ENCODE results near the gene TATDN2. TPM values are rescaled to one million over a fixed set of nuclear protein-coding genes. Genes with fewer than 3 reads are reported as not detected.

The TATDN2 gene
- 10 to 100 TPM; 12.3 to 18.2 (median 17.5) TPM for polyA plus RNA-seq

GRCh38 chr3:10248184-10248983 is at the start of gene TATDN2:
Gene TATDN2, plus strand, starts transcription at chr3:10248459. Its CDS starts 742 bp downstream, at chr3:10249201.
- H3K27ac ChIP-seq (ENCODE audit: low read depth, low read length) = peak within 1 kb of the TSS; percentile 32
- 0 to 1% (median 0%) methylated on average over 60 to 80 of the region's 80 CpGs for WGBS, 3 donors

- WGBS, 3 donors = 48 to 73% (median 48%) methylated on average over 12 of the region's 12 CpGs
- H3K27ac ChIP-seq (ENCODE audit: low read depth, low read length) = no peak overlapping the region
These were observed 49.3 kb upstream of the TATDN2 start for GRCh38 chr3:10198761-10199649.

- 85 to 97% (median 94%) methylated on average over 2 of the region's 2 CpGs for WGBS, 3 donors
- no peak overlapping the region for H3K27ac ChIP-seq (ENCODE audit: low read depth, low read length)
These were observed 43.3 kb upstream of the TATDN2 start for GRCh38 chr3:10204921-10205320.

GRCh38 chr3:10205451-10206165 is 42.7 kb upstream of the TATDN2 start:
- peak overlapping the region; percentile 3 for H3K27ac ChIP-seq (ENCODE audit: low read depth, low read length)
- WGBS, 3 donors = 67 to 89% (median 76%) methylated on average over 7 of the region's 7 CpGs

- 80 to 85% (median 83%) methylated on average over 5 of the region's 5 CpGs for WGBS, 3 donors
- H3K27ac ChIP-seq (ENCODE audit: low read depth, low read length) = no peak overlapping the region
These were observed 42.1 kb upstream of the TATDN2 start for GRCh38 chr3:10206166-10206511.

GRCh38 chr3:10213156-10213792 is 35.0 kb upstream of the TATDN2 start:
- 86 to 89% (median 87%) methylated on average over 9 of the region's 9 CpGs for WGBS, 3 donors
- no peak overlapping the region for H3K27ac ChIP-seq (ENCODE audit: low read depth, low read length)

GRCh38 chr3:10215578-10216368 is 32.5 kb upstream of the TATDN2 start:
- no peak overlapping the region for H3K27ac ChIP-seq (ENCODE audit: low read depth, low read length)
- 90 to 92% (median 91%) methylated on average over 6 of the region's 6 CpGs for whole genome bisulfite sequencing, 3 donors

GRCh38 chr3:10217359-10217758 is 30.9 kb upstream of the TATDN2 start:
- no peak overlapping the region for H3K27ac ChIP-seq (ENCODE audit: low read depth, low read length)
- 84 to 100% (median 95%) methylated on average over 3 of the region's 3 CpGs for WGBS, 3 donors

GRCh38 chr3:10219737-10220136 is 28.5 kb upstream of the TATDN2 start:
- 58 to 84% (median 79%) methylated on average over 9 of the region's 9 CpGs for WGBS, 3 donors
- H3K27ac ChIP-seq (ENCODE audit: low read depth, low read length) = no peak overlapping the region

- H3K27ac ChIP-seq (ENCODE audit: low read depth, low read length) = no peak overlapping the region
- 75 to 86% (median 82%) methylated on average over 10 of the region's 10 CpGs for WGBS, 3 donors
These were observed 24.3 kb upstream of the TATDN2 start for GRCh38 chr3:10223676-10224639.

GRCh38 chr3:10224794-10225665 is 23.2 kb upstream of the TATDN2 start:
- 43 to 61% (median 45%) methylated on average over 4 of the region's 4 CpGs for WGBS, 3 donors
- no peak overlapping the region for H3K27ac ChIP-seq (ENCODE audit: low read depth, low read length)

GRCh38 chr3:10226293-10226692 is 22.0 kb upstream of the TATDN2 start:
- 81 to 87% (median 83%) methylated on average over 10 of the region's 10 CpGs for WGBS, 3 donors

GRCh38 chr3:10228248-10228950 is 19.9 kb upstream of the TATDN2 start:
- 57 to 84% (median 59%) methylated on average over 4 of the region's 4 CpGs for WGBS, 3 donors
- no peak overlapping the region for H3K27ac ChIP-seq (ENCODE audit: low read depth, low read length)

More at GRCh38 chr3:10226293-10226692, 22.0 kb upstream of the TATDN2 start:
- H3K27ac ChIP-seq (ENCODE audit: low read depth, low read length) = no peak overlapping the region

GRCh38 chr3:10229576-10229975 is 18.7 kb upstream of the TATDN2 start:
- WGBS, 3 donors = 88 to 93% (median 91%) methylated on average over 7 of the region's 7 CpGs

GRCh38 chr3:10232137-10232536 is 16.1 kb upstream of the TATDN2 start:
- H3K27ac ChIP-seq (ENCODE audit: low read depth, low read length) = no peak overlapping the region
- 54 to 86% (median 68%) methylated on average over 7 of the region's 7 CpGs for WGBS, 3 donors

More at GRCh38 chr3:10229576-10229975, 18.7 kb upstream of the TATDN2 start:
- H3K27ac ChIP-seq (ENCODE audit: low read depth, low read length) = no peak overlapping the region
